ENCODE data around the gene SLMAP.

SLMAP gene

GRCh38 chr3:57772251-57772650, 16.1 kb downstream of the SLMAP start:
- Histone ChIP-seq H3K9me2 (replicated peaks; ENCODE audit: low read depth, low read length) (no peaks in the 10 kb centered on the region), H2AFZ (ENCODE audit: low read length) (no peak overlapping the region), H3K36me3 (ENCODE audit: insufficient read depth, low read length) (no peaks in the 10 kb centered on the region), H3K4me1 (ENCODE audit: insufficient read depth, low read length, poor library complexity, severe bottlenecking) (peaks cover 7% of the 10 kb centered on the region), H3K9ac (ENCODE audit: low read depth, low read length, poor library complexity, severe bottlenecking) (no peak overlapping the region), H3K4me3 (ENCODE audit: low read length, poor library complexity, severe bottlenecking) (no peak overlapping the region), H3F3A (ENCODE audit: low read depth) (no peaks in the 10 kb centered on the region), H3K9me3 (ENCODE audit: insufficient read depth, low read depth, low read length) (no peaks in the 10 kb centered on the region), H3K4me2 (ENCODE audit: low read depth, low read length, poor library complexity, severe bottlenecking) (no peak overlapping the region), H3K79me2 (ENCODE audit: insufficient read depth, low read length) (peaks cover 90% of the 10 kb centered on the region), H4K20me1 (ENCODE audit: insufficient read depth, low read length, poor library complexity, severe bottlenecking) (peaks cover 24% of the 10 kb centered on the region), H3K27me3 (ENCODE audit: insufficient read depth, low read length, poor library complexity, severe bottlenecking) (no peaks in the 10 kb centered on the region)
- no peak for TF ChIP-seq EZH2phosphoT487 (IDR thresholded peaks at IDR 0.05; ENCODE audit: borderline replicate concordance)
- TF ChIP-seq CTCF (conservative IDR thresholded peaks at IDR 0.05; ENCODE audit: low read length), result no peak

DNA sequence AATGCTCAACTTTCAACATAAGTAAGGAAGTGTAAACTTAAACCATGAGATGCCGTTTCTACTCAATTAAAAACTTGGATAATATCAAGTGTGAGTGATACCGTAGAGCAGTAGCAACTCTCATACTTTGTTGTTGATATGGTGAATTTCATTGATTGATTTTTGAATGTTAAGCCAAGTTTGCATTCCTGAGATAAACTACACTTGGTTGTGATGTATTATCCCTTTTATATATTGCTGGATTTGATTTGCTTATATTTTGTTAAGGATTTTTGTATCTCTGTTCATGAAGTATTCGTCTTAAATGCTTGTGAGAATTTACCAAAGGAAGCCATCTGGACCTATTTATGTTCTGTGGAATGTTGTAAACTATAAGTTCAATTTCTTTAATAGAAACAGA, 21.7 kb downstream of the SLMAP start:
- Histone ChIP-seq H4K20me1 (ENCODE audit: insufficient read depth, low read length, poor library complexity, severe bottlenecking) (peaks cover 11% of the 10 kb centered on the region), H2AFZ (ENCODE audit: low read length) (no peak overlapping the region), H3K79me2 (ENCODE audit: insufficient read depth, low read length) (peaks cover 80% of the 10 kb centered on the region), H3K4me1 (ENCODE audit: insufficient read depth, low read length, poor library complexity, severe bottlenecking) (peaks cover 6% of the 10 kb centered on the region), H3K9me2 (replicated peaks; ENCODE audit: low read depth, low read length) (no peaks in the 10 kb centered on the region), H3F3A (ENCODE audit: low read depth) (no peaks in the 10 kb centered on the region), H3K9me3 (ENCODE audit: insufficient read depth, low read depth, low read length) (no peaks in the 10 kb centered on the region), H3K4me2 (ENCODE audit: low read depth, low read length, poor library complexity, severe bottlenecking) (no peak overlapping the region), H3K9ac (ENCODE audit: low read depth, low read length, poor library complexity, severe bottlenecking) (no peak overlapping the region), H3K36me3 (ENCODE audit: insufficient read depth, low read length) (0 out of 2 replicates have a peak, but pooled peaks cover 3% of the 10 kb centered on the region), H3K4me3 (ENCODE audit: low read length, poor library complexity, severe bottlenecking) (no peak overlapping the region), H3K27me3 (ENCODE audit: insufficient read depth, low read length, poor library complexity, severe bottlenecking) (no peaks in the 10 kb centered on the region)
- TF ChIP-seq EZH2phosphoT487 (IDR thresholded peaks at IDR 0.05; ENCODE audit: borderline replicate concordance) (no peak), CTCF (conservative IDR thresholded peaks at IDR 0.05; ENCODE audit: low read length) (no peak)

DNA sequence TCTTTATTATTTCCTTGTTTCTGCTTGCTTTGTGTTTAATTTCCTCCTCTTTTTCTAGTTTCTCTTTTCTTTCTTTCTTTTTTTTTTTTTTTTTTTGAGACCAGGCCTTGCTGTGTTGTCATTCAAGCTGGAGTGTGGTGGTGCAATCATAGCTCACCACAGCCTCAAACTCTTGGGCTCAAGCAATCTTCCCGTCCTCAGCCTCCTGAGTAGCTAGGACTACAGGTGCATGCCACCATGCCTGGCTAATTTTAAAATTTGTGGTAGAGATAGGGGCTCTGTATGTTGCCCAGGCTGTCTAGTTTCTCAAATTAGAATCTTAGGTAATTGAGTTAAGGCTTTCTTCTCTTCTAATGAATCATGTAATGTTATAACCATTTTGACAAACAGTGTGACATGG, 22.4 kb downstream of the SLMAP start:
- no peak overlapping the region for H3K9ac ChIP-seq (ENCODE audit: low read depth, low read length, poor library complexity, severe bottlenecking)
- H3K9me2 ChIP-seq (replicated peaks; ENCODE audit: low read depth, low read length), result no peaks in the 10 kb centered on the region
- no peak for TF ChIP-seq CTCF (conservative IDR thresholded peaks at IDR 0.05; ENCODE audit: low read length)
- TF ChIP-seq EZH2phosphoT487 (IDR thresholded peaks at IDR 0.05; ENCODE audit: borderline replicate concordance), result no peak
- peaks cover 6% of the 10 kb centered on the region for H3K4me1 ChIP-seq (ENCODE audit: insufficient read depth, low read length, poor library complexity, severe bottlenecking)
- H3K79me2 ChIP-seq (ENCODE audit: insufficient read depth, low read length), result peaks cover 80% of the 10 kb centered on the region
- H3K27me3 ChIP-seq (ENCODE audit: insufficient read depth, low read length, poor library complexity, severe bottlenecking), result no peaks in the 10 kb centered on the region
- no peaks in the 10 kb centered on the region for H3F3A ChIP-seq (ENCODE audit: low read depth)
- no peaks in the 10 kb centered on the region for H3K9me3 ChIP-seq (ENCODE audit: insufficient read depth, low read depth, low read length)
- no peak overlapping the region for H2AFZ ChIP-seq (ENCODE audit: low read length)
- H3K4me3 ChIP-seq (ENCODE audit: low read length, poor library complexity, severe bottlenecking), result no peak overlapping the region
- H3K4me2 ChIP-seq (ENCODE audit: low read depth, low read length, poor library complexity, severe bottlenecking), result no peak overlapping the region
- H3K36me3 ChIP-seq (ENCODE audit: insufficient read depth, low read length), result 0 out of 2 replicates have a peak, but pooled peaks cover 4% of the 10 kb centered on the region
- peaks cover 4% of the 10 kb centered on the region for H4K20me1 ChIP-seq (ENCODE audit: insufficient read depth, low read length, poor library complexity, severe bottlenecking)
